Measurements from ENCODE around the gene H3-3A.

GRCh38 chr1:226095286-226095685 is 32.8 kb downstream of the H3-3A start:
- no peak for TF ChIP-seq CTCF (IDR thresholded peaks at IDR 0.05; ENCODE audit: low read depth, low read length)
- TF ChIP-seq POLR2A (IDR thresholded peaks at IDR 0.05; ENCODE audit: extremely low read depth, insufficient read length) = no peak
